ENCODE results near the gene PELI1. TPM values are rescaled to one million over a fixed set of nuclear protein-coding genes. Genes with fewer than 3 reads are reported as not detected.
A peak's percentile ranks its signal among the peaks of the same experiment; 100 is the strongest.
"Not testable (repeated sequence)": the region's sequence is repeated elsewhere in the genome, so short reads cannot be mapped to it uniquely, and the experiment has no call there.

Gene PELI1
- total RNA-seq, 1 experiment from 2014 or later, result 3.6 TPM

- DNase-seq (ENCODE audit: low read depth), result no peak
Measured at GRCh38 chr2:64092502-64092901, 51.7 kb downstream of the PELI1 start.

- DNase-seq (ENCODE audit: low read depth), result no peak
Measured at GRCh38 chr2:64090264-64090663, 54.0 kb downstream of the PELI1 start.

DNA sequence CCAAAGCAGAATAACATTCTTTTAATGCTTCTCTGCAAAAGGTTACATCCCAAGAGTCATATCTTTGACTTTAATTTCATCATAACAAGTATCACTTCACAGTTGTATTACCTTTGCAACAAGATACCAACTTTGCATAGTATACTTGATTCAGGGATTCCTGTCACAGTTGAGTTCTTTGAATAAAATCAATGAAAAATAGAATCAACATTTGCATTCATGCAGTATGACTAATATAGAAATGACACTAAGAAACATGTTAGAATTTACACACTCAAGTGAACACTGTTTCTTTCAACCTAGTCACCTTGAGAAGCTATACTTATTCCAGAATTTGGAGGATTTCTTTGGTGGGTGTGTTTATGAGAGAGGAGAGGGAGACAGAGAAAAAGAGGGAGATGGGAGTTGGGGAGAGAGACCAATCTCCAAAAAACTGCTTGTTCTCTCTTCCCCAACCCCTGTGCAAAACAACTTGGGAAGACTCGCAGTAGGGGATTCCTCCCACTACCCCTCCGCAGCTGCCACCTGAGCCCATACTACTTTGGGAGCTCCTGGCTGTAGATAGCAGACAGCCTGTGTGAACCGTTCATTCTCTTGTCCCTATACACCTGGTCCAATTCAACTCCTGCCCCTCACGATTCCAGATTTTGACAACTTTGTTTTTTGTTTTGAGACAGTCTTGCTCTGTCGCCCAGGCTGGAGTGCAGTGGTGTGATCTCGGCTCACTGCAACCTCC lies 57.7 kb downstream of the PELI1 start:
- DNase-seq (ENCODE audit: low read depth), result no peak

- DNase-seq (ENCODE audit: low read depth), result no peak
Measured at GRCh38 chr2:64085936-64086335, 58.3 kb downstream of the PELI1 start.

DNA sequence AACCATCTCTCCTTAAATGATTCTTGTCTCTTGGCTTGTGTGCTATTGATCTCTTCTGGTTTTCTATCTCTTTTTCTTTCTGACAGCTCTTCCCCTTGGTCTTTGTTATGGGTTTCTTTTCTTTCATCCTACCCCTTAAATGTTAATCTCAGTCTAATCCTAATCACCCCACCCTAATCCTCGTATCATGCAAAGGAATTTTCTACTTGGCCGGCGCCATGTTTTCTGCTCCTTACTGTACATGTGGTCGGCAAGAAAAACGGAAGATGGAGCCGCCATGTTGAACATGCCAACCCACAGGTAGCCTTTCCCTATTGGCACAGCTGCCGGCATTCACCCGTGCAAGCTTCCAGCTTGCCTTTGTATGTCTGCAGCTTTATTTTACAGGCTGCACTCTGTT lies 63.2 kb downstream of the PELI1 start:
- DNase-seq (ENCODE audit: low read depth), result no peak

- DNase-seq (ENCODE audit: low read depth), result no peak
Measured at GRCh38 chr2:64080179-64080578, 64.0 kb downstream of the PELI1 start.

GRCh38 chr2:64079688-64080087 lies 64.5 kb downstream of the PELI1 start:
- DNase-seq (ENCODE audit: low read depth), result not testable (repeated sequence)

GRCh38 chr2:64076828-64077227 lies 67.4 kb downstream of the PELI1 start:
- not testable (repeated sequence) for DNase-seq (ENCODE audit: low read depth)

DNA sequence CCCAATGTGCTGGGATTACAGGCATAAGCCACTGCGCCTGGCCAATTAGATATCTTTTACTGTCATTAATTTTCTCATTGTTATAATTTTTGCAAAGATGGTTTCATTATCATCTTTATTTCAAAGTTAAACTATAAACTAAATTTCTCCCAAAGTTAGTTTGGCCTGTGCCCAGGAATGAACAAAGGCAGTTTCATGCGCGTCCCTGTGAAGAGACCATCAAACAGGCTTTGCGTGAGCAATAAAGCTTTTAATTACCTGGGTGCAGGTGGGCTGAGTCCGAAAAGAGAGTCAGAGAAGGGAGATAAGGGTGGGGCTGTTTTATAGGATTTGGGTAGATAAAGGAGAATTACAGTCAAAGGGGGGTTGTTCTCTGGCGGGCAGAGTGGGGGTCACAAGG lies 69.6 kb downstream of the PELI1 start:
- not testable (repeated sequence) for DNase-seq (ENCODE audit: low read depth)

DNA sequence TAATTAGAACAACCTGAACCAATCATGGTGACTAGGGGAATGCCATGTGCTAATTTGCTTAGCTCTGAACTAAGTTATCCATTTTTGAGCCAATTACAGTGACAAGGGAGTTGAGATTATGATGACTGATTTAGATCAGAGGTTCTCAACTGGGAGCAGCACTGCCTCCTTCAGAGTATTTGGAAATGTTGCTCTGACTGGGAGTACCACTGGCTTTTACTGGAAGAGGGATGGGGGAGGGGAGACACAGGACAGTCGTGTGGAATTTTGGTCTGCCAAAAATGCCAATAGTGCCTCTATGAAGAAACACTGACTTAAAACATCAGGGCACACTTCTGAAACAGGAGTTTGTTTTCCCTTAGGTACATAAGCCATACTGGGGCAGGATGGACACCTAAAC lies 76.9 kb downstream of the PELI1 start:
- DNase-seq (ENCODE audit: low read depth), result no peak

- DNase-seq (ENCODE audit: low read depth), result no peak
Measured at GRCh38 chr2:64065516-64065915, 78.7 kb downstream of the PELI1 start.

GRCh38 chr2:64063924-64064331 lies 80.3 kb downstream of the PELI1 start:
- peak; percentile 58 for DNase-seq (ENCODE audit: low read depth)

DNA sequence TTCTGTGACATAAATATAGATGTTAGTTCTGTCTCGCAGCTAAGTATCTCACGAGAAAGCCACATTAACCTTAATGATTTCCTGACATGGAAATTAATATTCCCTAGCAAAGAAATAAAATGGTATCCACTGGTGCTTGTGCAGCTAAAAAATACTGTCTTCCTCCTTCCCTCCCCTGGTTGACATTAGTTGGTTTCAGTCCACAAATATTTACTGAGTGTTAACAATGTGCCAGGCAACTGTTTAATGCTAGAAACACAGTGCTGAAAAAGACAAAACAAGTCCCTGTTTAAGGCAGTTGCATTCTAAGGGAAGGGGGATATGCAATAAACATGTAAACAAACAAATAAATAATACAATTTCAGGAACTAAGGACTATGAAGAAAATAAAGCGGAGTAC lies 80.8 kb downstream of the PELI1 start:
- DNase-seq (ENCODE audit: low read depth), result no peak

DNA sequence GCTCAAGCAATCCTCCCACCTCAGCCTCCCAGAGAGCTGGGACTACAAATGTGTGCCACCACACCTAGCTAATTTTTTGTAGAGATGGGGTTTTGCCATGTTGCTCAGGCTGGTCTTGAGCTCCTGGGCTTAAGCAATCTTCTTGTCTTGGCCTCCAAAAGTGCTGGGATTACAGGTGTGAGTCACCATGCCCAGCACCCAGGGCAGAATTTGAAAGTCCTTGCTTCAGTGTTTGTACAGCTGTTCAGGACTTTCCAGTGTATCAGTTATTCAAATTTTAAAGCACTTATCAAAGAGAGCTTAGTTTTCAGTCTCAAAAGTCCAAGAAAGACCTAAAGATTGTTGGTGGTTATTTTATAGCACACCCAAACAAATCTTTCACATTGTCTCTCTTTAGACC lies 81.4 kb downstream of the PELI1 start:
- peak; percentile 72 for DNase-seq (ENCODE audit: low read depth)

GRCh38 chr2:64059270-64059669 lies 85.0 kb downstream of the PELI1 start:
- no peak for DNase-seq (ENCODE audit: low read depth)

DNA sequence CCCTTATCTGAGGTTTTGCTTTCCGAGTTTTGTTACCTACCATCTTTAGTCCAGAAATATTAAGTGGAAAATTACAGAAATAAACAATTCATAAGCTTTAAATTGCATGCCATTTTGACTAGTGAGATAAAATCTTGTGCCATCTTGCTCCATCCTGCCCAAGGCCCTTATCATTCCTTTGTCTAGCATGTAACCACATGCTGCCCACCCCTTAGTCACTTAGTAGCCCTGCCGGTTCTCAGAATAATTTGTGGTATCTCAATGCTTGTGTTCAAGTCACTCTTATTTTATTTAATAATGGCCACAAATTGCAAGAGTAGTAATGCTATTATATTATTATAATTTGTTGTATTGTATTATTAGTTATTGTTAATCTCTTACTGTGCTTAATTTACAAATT lies 88.2 kb downstream of the PELI1 start:
- no peak for DNase-seq (ENCODE audit: low read depth)

GRCh38 chr2:64054161-64054915 lies 89.9 kb downstream of the PELI1 start:
- DNase-seq (ENCODE audit: low read depth), result no peak

GRCh38 chr2:64052463-64053241 lies 91.6 kb downstream of the PELI1 start:
- peak; percentile 78 for DNase-seq (ENCODE audit: low read depth)

- peak; percentile 69 for DNase-seq (ENCODE audit: low read depth)
Measured at GRCh38 chr2:64049633-64050220, 94.5 kb downstream of the PELI1 start.

GRCh38 chr2:64045938-64046337 lies 98.3 kb downstream of the PELI1 start:
- DNase-seq (ENCODE audit: low read depth), result no peak
